HG03139 (cell line): ENCODE measurements around the gene IGSF21.

ENCODE experiments used
- ATAC-seq: cut with Tn5 transposase; IDR thresholded peaks from one replicate; pipeline ENCODE4 v1.9.1; 2021; ENCODE audit not compliant: unreplicated experiment

IGSF21 gene

DNA sequence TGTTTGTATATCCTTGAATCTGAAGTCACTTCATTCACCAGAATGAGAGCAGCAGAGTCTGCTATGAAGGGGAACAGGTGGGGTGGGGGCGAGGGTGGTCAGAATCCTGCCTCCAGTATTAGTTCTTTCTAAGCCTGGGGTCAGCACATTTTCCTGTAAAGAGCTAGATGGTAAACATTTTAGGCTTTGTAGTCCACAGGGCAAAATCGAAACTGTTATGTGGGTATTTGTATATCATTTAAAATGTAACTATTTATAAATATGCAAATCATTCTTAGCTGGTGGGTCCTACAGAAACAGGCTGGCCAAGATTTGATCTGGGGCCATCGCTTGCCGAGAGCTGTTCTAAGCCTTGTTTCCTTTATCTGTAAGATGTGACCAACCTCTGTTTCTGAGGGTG is 96.0 kb downstream of the IGSF21 start:
- no peak for ATAC-seq

DNA sequence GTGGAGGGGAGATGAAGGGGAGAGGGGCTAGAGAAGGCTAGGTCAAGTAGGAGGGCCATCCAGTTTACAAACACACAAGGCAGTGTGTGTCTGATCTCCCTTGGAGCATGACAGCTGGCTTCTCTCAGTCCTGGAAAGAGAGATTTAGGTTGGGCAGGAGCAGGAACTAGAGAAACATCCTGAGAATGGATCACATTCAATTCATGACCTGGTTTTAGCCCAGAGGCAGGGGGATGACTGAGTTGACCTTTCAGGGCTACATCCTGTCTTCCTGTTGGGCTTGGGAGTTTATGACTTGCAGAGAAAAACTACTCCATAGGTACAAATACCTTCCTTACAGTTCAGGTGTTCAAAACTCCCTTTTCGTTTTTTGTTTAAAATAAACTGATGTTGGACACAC is 97.0 kb downstream of the IGSF21 start:
- no peak for ATAC-seq

GRCh38 chr1:18205319-18205718 is 97.7 kb downstream of the IGSF21 start:
- ATAC-seq, result no peak

GRCh38 chr1:18211764-18212163 is 104.2 kb downstream of the IGSF21 start:
- ATAC-seq, result no peak

GRCh38 chr1:18217398-18218043 is 109.9 kb downstream of the IGSF21 start:
- no peak for ATAC-seq

- ATAC-seq, result no peak
Measured at GRCh38 chr1:18229625-18230024, 122.0 kb downstream of the IGSF21 start.

DNA sequence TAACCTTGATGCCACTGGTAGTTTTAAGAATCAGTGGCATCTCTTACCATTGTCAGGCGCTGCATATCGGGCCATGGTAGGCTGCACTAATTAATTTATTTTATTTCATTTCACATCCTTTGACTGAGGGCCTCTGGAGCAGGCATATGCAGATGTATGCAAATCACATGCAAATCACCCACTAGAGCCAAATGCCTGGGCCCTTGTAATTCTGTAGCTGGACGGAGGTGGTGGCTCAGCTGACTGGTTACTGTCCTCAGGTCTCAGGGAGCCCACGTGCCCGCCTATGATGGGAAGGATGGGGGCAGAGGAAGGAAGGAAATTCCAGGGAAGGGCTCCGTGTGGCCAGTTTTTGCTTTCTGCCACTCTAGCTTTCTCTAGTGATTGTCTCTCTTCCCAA is 122.7 kb downstream of the IGSF21 start:
- no peak for ATAC-seq

GRCh38 chr1:18230840-18231239 is 123.2 kb downstream of the IGSF21 start:
- no peak for ATAC-seq

GRCh38 chr1:18232052-18232451 is 124.5 kb downstream of the IGSF21 start:
- no peak for ATAC-seq

DNA sequence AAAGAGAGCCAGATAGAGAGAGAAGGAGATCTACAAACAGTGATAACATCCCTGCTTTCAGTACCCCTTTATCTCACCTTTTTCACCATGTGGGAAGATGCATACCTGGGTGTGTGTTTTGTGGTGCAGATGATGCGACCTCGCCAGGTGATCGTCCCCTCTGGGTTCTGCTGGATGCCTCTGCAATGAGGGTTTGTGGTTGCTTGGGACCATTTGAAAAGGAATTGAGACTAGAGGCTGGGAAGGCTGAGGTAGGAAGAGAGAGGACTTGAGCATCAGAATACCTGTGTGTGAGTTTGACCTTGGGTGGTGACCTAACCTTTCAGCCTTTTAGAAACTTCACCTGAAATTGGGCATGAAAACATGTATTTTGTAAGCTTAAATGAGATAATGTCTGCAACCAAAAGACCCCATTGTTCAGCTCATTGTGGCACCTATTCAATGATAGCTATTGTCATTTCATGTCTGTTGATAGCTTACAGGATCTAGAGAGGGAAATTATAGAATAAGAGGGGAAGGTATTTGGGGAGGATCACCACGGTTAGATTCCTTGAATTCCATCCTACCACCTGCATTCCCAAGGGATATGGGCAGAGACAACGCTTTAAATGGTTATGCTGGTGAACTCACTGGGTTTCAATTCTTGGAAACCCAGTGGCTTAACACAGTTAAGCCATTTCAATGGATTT is 125.7 kb downstream of the IGSF21 start:
- ATAC-seq, result no peak

DNA sequence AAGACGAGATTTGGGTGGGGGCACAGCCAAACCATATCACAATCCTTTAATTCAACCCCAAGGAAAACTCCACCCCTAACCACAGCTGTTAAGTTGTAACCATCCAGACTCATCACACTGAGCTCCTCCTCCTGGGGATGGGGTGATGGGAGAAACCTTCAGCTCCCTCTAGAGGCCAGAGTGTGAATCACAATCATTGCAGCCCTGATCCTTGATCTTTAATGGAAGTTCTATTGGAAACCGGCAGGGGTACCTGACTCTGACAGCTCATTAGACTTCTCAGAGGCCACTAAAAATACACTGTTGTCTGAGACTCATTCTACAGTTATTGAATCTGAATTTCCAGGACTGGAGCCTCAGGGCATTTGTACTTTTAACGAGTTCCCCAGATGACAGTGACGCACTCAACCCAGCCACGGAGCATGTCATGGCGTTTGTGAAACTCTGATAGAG is 127.2 kb downstream of the IGSF21 start:
- no peak for ATAC-seq

DNA sequence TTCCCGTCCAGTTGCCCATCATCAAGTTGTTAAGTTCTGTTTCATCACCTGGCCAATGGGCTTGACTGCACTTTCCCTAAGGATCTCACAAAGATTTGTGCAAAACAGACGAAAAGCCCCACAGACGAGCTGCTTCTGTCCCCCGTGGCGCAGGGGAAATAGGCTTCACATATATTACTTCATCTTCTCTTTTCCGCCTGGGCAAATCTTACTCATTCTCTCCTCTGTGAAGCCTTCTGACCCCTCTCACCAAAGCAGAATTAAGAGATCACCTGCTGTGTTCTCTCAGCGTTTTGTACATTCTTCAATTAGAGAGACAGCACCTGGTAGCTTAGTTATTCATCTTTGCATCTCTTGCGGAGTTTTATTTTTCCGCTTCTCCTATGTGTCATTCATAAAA is 129.8 kb downstream of the IGSF21 start:
- ATAC-seq, result no peak

GRCh38 chr1:18238190-18238589 is 130.6 kb downstream of the IGSF21 start:
- no peak for ATAC-seq

- ATAC-seq, result no peak
Measured at GRCh38 chr1:18239671-18240070, 132.1 kb downstream of the IGSF21 start.

DNA sequence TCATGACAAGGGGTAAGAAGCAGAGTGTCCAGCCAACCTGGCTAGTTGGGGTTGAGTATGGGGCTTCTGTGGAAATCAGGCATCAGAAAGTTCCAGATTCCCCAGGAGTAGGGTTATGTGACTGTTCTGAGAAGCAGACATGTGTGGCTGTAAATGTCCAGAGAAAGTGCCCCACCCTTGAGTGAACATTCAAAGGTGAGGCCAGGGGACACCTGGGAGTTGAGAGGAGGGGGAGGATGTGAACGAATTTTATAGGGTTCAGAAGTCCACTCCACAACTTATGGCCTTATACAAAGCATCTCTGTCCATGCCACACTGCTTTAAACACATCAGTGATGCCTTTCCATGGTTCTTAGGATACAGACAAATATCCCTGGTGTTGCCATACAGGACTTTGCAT is 133.3 kb downstream of the IGSF21 start:
- ATAC-seq, result no peak

GRCh38 chr1:18241891-18242290 is 134.3 kb downstream of the IGSF21 start:
- ATAC-seq, result no peak

DNA sequence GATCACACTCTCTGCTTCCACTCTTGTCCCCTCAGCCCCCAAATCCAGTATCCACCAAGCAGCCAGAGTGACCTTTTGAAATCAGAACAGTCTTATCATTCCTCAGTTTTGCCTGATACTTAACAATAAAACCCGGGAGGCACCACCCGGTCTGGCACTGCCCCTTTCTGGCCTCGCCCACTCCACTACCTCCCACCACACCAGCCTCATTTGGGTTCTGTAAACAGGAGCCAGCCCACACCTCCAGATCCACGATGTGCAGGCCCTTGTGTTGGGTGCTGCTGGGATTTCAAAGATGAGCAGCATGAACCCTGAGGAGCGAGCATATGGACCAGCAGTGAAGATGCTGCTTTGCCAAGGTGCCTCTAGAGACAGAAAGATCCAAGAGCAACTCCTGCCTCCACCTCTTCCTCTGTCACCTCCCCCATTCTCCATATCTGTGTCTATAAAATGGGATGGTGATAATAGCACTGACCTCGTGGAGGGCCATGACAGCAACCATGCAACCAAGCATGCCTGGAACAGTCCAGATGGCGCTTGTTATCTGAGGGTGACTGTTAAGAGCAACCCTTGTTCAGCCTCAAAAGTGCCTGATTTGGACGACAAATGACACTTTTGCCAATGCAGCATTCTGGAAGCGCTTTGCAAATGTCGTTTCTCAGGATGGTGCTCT is 136.0 kb downstream of the IGSF21 start:
- ATAC-seq, result no peak

- no peak for ATAC-seq
Measured at GRCh38 chr1:18244762-18245161, 137.2 kb downstream of the IGSF21 start.

GRCh38 chr1:18245647-18246046 is 138.0 kb downstream of the IGSF21 start:
- ATAC-seq, result no peak

DNA sequence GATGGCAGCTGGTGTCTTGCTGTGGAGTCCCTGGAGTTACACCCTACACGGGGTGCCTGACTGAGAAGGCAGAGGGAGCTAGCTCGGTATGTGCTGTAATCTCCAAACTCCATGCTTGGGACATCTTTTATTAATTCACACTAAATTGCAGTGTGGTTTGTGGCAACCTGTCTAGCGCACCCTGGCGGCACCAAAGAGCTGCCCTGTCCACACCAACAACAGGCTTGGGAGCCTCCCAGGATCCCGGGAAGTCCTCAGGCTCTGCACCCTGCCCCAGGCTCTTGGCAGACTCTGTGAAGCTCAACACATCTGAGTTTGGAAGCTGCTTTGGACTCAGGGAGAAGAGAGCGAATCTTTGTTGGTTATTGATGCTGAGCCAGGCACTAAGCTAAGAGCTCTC is 138.9 kb downstream of the IGSF21 start:
- no peak for ATAC-seq

DNA sequence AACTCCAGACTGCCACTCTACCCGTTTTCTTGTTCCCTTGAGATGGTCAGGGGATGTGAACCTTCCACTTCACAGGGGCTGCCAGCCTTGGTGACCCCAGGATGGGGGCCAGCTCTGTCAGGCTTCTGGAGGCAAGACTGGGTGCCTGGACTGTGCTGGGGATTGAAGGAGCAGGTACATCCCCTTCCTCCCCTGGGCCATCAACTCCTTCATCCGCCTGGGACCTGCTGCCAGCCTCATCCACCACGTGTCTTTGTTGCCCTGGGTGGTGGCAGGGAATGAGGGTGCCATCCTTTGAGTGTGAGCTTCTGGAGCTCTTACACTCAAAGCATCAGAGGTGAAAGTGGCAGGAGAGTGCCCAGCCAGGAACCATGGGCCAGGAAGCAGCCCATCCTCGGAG is 139.6 kb downstream of the IGSF21 start:
- ATAC-seq, result no peak

DNA sequence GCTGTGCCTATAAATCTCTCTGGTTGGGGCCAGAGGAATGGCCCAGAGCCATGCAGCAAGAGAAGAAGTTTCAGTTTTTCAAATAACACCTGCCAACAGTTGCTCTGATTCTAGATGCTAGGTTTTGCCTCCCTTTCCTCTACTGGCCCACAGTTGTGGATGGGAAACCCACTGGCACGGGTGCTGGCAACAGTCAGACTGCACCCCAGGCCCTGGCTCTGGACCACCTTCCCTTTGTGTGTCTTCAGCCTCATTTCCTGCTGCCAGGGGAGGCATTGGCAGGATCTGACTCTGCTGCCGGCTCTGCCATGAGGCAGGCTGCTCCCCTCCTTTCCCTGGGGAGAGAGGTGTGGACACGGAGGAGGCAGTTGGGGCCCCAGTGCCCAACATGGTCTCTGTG is 142.0 kb downstream of the IGSF21 start:
- no peak for ATAC-seq
